ENCODE results near the gene TBCD. TPM values are rescaled to one million over a fixed set of nuclear protein-coding genes. Genes with fewer than 3 reads are reported as not detected.

TBCD gene
- total and polyA plus RNA-seq, 2 experiments from 2014 or later: 19.3 to 33.8 TPM

DNA sequence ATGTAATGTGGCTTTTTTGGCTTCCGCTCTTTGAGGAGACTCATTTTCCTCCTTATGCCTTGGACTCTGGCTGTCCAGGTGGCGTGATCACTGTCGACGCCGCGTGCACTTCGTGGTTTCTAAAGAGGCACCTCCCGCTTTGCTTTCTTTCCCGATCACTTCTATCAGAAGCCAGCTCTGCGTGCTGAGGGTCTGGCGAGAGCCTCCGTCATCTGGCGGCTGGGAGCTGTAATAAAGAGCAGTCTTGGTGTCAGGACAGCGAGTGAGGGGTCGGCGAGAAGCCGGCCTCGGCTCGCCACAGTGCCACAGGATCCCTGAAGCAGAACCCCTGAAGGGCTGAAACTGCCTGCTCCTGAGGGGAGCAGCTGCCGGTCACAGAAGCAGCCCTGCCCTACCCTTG is 80.5 kb downstream of the TBCD start:
- no peaks in the 10 kb centered on the region for H3K27me3 ChIP-seq (replicated peaks; ENCODE audit: insufficient read depth)
- no peak overlapping the region for H3K4me3 ChIP-seq
- H3K79me2 ChIP-seq (ENCODE audit: insufficient read depth): no peaks in the 10 kb centered on the region
- no peak overlapping the region for H3K4me2 ChIP-seq (ENCODE audit: unreplicated experiment)
- H3K9me2 ChIP-seq (ENCODE audit: insufficient read depth): no peaks in the 10 kb centered on the region
- no peak overlapping the region for H2AFZ ChIP-seq
- H3K4me1 ChIP-seq (ENCODE audit: insufficient read depth): no peaks in the 10 kb centered on the region
- H3K9ac ChIP-seq: no peak overlapping the region
- no peaks in the 10 kb centered on the region for H3F3A ChIP-seq (ENCODE audit: insufficient read depth)
- H3K9me3 ChIP-seq (ENCODE audit: low read depth): no peaks in the 10 kb centered on the region
- no peak for TF ChIP-seq EZH2phosphoT487 (IDR thresholded peaks at IDR 0.05; ENCODE audit: insufficient read depth, low read depth)
- TF ChIP-seq EZH2 (IDR thresholded peaks at IDR 0.05; ENCODE audit: insufficient read depth, poor library complexity, severe bottlenecking): no peak
- H4K20me1 ChIP-seq (ENCODE audit: insufficient read depth): no peaks in the 10 kb centered on the region
- no peak overlapping the region for H3K27ac ChIP-seq
- 91% methylated on average over 20 of the region's 20 CpGs for WGBS, 2 experiments (ENCODE audit: low coverage in 1 of 2, low lambda C conversion rate in 2 of 2, missing lambda C conversion rate in 2 of 2)
- no peak for DNase-seq
- in situ Hi-C loops (cut with MboI): no loop called here
- 0 out of 2 replicates have a peak, but pooled peaks cover 3% of the 10 kb centered on the region for H3K36me3 ChIP-seq (ENCODE audit: low read depth)

DNA sequence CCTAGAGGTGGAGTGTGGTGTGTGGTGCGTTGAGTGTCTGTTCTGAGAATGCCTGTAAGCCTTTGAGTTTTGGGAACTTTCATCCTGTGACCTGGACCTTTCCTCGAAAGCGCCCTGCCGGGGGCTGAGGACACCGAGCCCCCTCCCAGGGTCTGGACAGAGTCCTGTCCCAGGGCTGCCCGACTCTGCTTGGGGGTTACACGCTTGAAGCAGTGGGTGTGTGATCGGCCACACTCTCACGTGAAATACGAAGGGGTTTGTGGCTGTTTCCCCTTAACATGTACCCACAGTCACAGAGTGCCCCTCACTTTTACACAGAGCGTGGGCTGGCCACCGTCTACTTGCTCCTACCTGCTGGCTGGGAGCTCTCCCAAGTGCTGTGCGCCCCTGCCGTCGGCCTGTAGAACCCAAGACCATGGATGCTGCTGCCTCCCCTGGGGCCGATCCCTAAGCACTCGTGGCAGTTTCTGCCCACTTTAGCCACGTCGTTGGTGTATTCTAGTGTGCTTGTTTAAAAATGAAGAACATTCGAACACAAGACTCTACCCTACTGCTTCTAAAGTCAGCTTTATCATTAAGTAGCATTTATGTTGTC is 81.1 kb downstream of the TBCD start:
- 94 to 97% methylated on average over 20 of the region's 20 CpGs for WGBS, 2 experiments (ENCODE audit: low coverage in 1 of 2, low lambda C conversion rate in 2 of 2, missing lambda C conversion rate in 2 of 2)

GRCh38 chr17:82835122-82835521 is 83.3 kb downstream of the TBCD start:
- H3K9me2 ChIP-seq (ENCODE audit: insufficient read depth): no peaks in the 10 kb centered on the region
- no peaks in the 10 kb centered on the region for H3K27me3 ChIP-seq (replicated peaks; ENCODE audit: insufficient read depth)
- H3K79me2 ChIP-seq (ENCODE audit: insufficient read depth): no peaks in the 10 kb centered on the region
- H3K36me3 ChIP-seq (ENCODE audit: low read depth): 0 out of 2 replicates have a peak, but pooled peaks cover 3% of the 10 kb centered on the region
- no peaks in the 10 kb centered on the region for H3K4me1 ChIP-seq (ENCODE audit: insufficient read depth)
- in situ Hi-C loops (cut with MboI): no loop called here
- 99 to 100% methylated on average over 9 of the region's 9 CpGs for WGBS, 2 experiments (ENCODE audit: low coverage in 1 of 2, low lambda C conversion rate in 2 of 2, missing lambda C conversion rate in 2 of 2)
- H3K4me2 ChIP-seq (ENCODE audit: unreplicated experiment): no peak overlapping the region
- no peak overlapping the region for H3K27ac ChIP-seq
- H2AFZ ChIP-seq: no peak overlapping the region
- DNase-seq: no peak
- no peaks in the 10 kb centered on the region for H4K20me1 ChIP-seq (ENCODE audit: insufficient read depth)
- H3K9me3 ChIP-seq (ENCODE audit: low read depth): no peaks in the 10 kb centered on the region
- H3F3A ChIP-seq (ENCODE audit: insufficient read depth): no peaks in the 10 kb centered on the region
- no peak overlapping the region for H3K9ac ChIP-seq
- TF ChIP-seq EZH2phosphoT487 (IDR thresholded peaks at IDR 0.05; ENCODE audit: insufficient read depth, low read depth) (no peak), EZH2 (IDR thresholded peaks at IDR 0.05; ENCODE audit: insufficient read depth, poor library complexity, severe bottlenecking) (no peak)
- H3K4me3 ChIP-seq: no peak overlapping the region

More for the DNA sequence above, 81.1 kb downstream of the TBCD start:
- no peak for DNase-seq
- H3F3A ChIP-seq (ENCODE audit: insufficient read depth): no peaks in the 10 kb centered on the region
- H3K9me2 ChIP-seq (ENCODE audit: insufficient read depth): no peaks in the 10 kb centered on the region
- H3K36me3 ChIP-seq (ENCODE audit: low read depth): 0 out of 2 replicates have a peak, but pooled peaks cover 3% of the 10 kb centered on the region
- H3K9me3 ChIP-seq (ENCODE audit: low read depth): no peaks in the 10 kb centered on the region
- no peak overlapping the region for H3K9ac ChIP-seq
- TF ChIP-seq EZH2phosphoT487 (IDR thresholded peaks at IDR 0.05; ENCODE audit: insufficient read depth, low read depth) (no peak), EZH2 (IDR thresholded peaks at IDR 0.05; ENCODE audit: insufficient read depth, poor library complexity, severe bottlenecking) (no peak)
- no peaks in the 10 kb centered on the region for H3K4me1 ChIP-seq (ENCODE audit: insufficient read depth)
- no peak overlapping the region for H3K4me2 ChIP-seq (ENCODE audit: unreplicated experiment)
- no peaks in the 10 kb centered on the region for H4K20me1 ChIP-seq (ENCODE audit: insufficient read depth)
- no peak overlapping the region for H2AFZ ChIP-seq
- H3K4me3 ChIP-seq: no peak overlapping the region
- in situ Hi-C loops (cut with MboI): no loop called here
- no peaks in the 10 kb centered on the region for H3K27me3 ChIP-seq (replicated peaks; ENCODE audit: insufficient read depth)
- H3K27ac ChIP-seq: no peak overlapping the region
- H3K79me2 ChIP-seq (ENCODE audit: insufficient read depth): no peaks in the 10 kb centered on the region

GRCh38 chr17:82835766-82836512 is 84.1 kb downstream of the TBCD start:
- H3K4me2 ChIP-seq (ENCODE audit: unreplicated experiment): no peak overlapping the region
- WGBS, 2 experiments (ENCODE audit: low coverage in 1 of 2, low lambda C conversion rate in 2 of 2, missing lambda C conversion rate in 2 of 2): 93 to 95% methylated on average over 28 of the region's 28 CpGs
- no peaks in the 10 kb centered on the region for H3K4me1 ChIP-seq (ENCODE audit: insufficient read depth)

More at GRCh38 chr17:82835766-82836512, 84.1 kb downstream of the TBCD start:
- Histone ChIP-seq H3K4me3 (no peak overlapping the region), H3K36me3 (ENCODE audit: low read depth) (0 out of 2 replicates have a peak, but pooled peaks cover 3% of the 10 kb centered on the region), H3K27ac (no peak overlapping the region), H3K9me3 (ENCODE audit: low read depth) (no peaks in the 10 kb centered on the region), H3K79me2 (ENCODE audit: insufficient read depth) (no peaks in the 10 kb centered on the region), H3F3A (ENCODE audit: insufficient read depth) (no peaks in the 10 kb centered on the region), H3K9ac (no peak overlapping the region), H3K27me3 (replicated peaks; ENCODE audit: insufficient read depth) (no peaks in the 10 kb centered on the region), H2AFZ (no peak overlapping the region), H4K20me1 (ENCODE audit: insufficient read depth) (no peaks in the 10 kb centered on the region), H3K9me2 (ENCODE audit: insufficient read depth) (no peaks in the 10 kb centered on the region)
- in situ Hi-C loops (cut with MboI): no loop called here
- DNase-seq: no peak
- TF ChIP-seq EZH2phosphoT487 (IDR thresholded peaks at IDR 0.05; ENCODE audit: insufficient read depth, low read depth): no peak
- TF ChIP-seq EZH2 (IDR thresholded peaks at IDR 0.05; ENCODE audit: insufficient read depth, poor library complexity, severe bottlenecking): no peak
